ENCODE measurements around the gene STPG4.
"Not testable (repeated sequence)": the region's sequence is repeated elsewhere in the genome, so short reads cannot be mapped to it uniquely, and the experiment has no call there.

STPG4 gene

GRCh38 chr2:47124740-47125139 is 30.4 kb downstream of the STPG4 start:
- DNase-seq, result not testable (repeated sequence)

GRCh38 chr2:47120424-47120823 is 34.7 kb downstream of the STPG4 start:
- DNase-seq, result not testable (repeated sequence)

DNA sequence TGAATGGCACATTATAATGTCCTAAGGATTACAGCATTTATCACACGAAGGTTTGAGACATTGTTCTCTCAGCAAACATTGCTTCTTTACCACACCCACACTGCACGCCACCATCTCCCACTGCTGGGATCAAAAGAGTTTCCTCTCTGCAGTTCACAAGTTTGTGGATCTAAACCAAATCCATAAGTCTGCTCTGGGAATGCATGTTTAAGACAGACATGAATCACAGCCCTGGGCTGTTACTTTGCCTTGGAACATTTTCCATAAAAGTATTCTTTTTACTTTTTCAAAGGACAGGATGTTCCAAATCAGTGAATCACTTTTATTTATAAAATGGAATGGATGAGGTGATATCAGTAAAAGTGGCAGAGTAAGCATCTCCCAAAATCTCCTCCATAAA is 36.1 kb downstream of the STPG4 start:
- peak; percentile 78 for DNase-seq

- no peak for DNase-seq
Observed at GRCh38 chr2:47118581-47118980, 36.5 kb downstream of the STPG4 start.

DNA sequence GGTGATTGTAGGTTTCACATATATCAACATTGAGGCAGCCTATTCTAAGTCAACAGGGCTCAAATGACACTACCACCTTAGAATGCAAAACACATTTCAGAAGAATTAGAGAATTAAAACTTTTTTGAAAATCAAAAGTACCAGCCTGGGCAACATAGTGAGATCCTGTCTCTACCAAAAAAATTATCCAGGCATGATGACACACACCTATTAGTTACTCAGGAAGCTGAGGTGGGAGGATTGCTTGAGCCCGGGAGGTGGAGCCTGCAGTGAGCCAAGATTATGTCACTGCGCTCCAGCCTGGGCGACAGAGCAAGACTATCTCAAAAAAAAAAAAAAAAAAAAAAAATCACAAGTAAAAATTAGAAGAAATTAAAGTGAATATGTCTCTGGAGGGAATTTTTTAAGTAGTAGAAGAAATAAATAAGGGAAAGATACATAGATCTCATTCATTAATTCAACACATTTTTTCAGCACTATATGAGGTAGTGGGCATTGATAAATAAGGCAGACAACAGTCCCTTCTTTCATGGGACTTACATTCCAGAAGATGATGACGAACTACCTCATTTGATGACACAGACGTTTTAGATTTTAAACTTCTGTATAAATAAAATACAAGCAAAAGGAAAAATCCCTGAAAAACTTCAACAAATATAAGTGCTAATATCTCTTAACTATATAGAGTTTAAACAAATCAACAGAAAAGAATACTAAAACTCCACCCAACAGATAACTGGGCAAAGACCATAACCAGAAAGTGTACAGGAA is 42.3 kb downstream of the STPG4 start:
- no peak for DNase-seq

- no peak for DNase-seq
Observed at GRCh38 chr2:47109680-47110079, 45.4 kb downstream of the STPG4 start.

DNA sequence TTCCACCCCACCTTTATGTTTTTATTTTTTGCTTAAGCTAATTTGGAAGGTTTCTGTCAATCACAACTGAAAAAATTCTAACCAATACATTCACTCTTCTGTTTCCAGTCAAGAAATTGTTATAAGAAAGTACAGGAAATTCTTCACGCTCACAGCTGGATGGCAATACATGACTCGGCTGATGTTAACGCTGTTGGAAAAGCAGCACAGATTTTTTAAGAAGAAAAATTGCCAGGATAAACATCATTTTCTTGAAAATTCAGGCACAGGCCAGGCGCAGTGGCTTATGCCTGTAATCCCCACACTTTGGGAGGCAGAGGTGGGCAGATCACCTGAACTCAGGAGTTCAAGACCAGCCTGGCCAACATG is 46.1 kb downstream of the STPG4 start:
- DNase-seq, result no peak

DNA sequence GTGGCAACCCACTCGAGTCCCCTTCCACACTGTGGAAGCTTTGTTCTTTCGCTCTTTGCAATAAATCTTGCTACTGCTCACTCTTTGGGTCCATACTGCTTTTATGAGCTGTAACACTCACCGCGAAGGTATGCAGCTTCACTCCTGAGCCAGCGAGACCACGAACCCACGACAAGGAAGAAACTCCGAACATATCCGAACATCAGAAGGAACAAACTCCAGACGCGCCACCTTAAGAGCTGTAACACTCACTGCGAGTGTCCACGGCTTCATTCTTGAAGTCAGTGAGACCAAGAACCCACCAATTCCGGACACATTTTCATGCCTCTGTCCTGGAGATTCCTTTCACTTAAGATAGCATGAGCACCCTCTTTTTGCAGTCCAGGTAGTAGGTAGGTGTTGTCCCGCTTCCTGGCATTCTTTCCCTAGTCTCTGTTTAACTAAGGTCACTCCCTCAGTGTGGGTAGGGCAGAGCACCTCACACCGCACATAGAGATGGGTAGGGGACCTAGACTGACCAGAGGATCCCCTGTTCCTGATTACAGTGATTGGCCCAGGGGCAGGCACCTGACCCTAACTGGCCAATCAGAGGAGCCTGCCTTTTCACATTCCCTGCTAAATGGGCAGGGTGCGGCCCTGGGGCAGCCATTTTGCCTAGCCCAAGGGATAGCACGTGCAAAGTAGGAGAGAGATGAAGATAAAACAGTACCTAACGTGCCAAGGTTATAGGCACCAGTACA is 46.7 kb downstream of the STPG4 start:
- DNase-seq, result not testable (repeated sequence)

DNA sequence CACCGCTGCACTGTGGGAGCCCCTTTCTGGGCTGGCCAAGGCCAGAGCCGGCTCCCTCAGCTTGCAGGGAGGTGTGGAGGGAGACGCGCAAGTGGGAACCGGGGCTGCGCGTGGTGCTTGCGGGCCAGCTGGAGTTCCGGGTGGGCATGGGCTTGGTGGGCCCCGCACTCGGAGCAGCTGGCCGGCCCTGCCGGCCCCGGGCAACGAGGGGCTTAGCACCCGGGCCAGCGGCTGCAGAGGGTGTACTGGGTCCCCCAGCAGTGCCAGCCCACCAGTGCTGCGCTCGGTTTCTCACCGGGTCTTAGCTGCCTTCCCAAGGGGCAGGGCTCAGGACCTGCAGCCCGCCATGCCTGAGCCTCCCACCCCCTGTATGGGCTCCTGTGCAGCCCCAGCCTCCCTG is 47.9 kb downstream of the STPG4 start:
- not testable (repeated sequence) for DNase-seq

- DNase-seq, result not testable (repeated sequence)
Observed at GRCh38 chr2:47106231-47106630, 48.9 kb downstream of the STPG4 start.

- DNase-seq, result not testable (repeated sequence)
Observed at GRCh38 chr2:47099712-47100111, 55.4 kb downstream of the STPG4 start.

DNA sequence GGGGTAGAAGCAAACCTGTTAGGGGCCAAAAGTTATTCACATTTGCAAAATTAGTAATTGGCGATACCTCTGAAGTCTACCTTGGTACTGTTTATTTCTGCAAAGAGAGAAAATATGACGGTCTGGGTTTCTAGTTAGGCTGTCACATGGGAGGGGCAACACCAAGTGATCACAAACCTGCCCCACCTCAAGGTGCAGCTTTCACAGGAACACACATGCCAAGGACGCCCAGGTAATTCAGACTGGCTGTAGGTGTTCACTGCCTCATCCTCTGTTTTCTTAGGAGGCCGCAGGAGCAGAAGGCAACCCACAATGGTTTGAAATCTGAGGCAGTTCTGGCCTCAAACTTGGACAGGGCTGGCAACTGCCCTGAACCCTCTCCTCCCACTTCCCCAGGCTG is 56.2 kb downstream of the STPG4 start:
- DNase-seq, result no peak

GRCh38 chr2:47097563-47097962 is 57.5 kb downstream of the STPG4 start:
- DNase-seq, result no peak

DNA sequence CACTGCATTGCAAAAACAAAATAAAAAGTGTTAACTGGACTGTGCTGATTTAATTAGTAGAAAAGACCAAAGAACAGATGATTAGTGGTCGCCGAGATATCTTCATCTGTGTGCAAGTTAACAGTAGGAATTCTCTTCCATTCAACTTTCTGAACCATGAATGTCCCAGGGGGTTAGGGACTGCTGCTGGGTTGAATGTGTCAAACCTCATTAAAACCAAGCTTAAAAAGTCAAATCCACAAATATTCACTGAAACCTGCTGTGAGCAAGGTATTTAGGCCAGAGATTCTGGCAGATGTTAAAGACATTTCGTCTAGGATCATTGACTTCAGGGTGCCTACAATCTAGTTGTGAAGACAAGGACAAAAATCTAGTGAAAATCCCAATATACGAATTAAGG is 58.7 kb downstream of the STPG4 start:
- no peak for DNase-seq

GRCh38 chr2:47095349-47096020 is 59.6 kb downstream of the STPG4 start:
- DNase-seq, result no peak

DNA sequence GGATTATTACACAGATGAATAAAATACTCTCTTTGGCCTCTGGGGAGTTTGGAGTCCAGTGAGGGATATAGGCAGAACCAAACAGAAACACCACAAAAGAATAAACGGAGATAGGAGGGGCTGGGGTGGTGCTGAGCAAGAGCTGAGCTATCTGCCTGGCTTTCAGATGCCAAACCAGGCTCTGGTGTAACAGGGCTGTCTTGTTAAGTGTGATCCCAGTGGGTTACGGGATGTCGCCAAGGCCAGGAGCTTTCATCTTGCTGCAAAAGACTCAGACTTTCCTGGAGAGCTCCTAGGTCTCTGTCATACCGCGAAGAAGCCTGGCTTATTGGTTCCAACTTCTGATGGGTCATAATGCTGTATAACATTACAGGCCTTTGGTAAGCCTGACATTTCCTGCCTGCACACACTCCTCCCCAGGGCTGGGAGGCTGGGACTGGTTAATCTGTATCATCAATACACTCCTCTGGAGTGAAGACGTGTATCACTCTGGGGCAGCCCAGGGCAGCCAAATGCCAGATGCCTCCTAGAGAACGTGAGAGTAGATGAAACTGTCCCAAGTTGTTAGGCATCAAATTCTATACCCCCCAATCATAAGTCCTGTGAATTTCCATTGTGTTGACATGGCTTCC is 60.5 kb downstream of the STPG4 start:
- DNase-seq, result no peak

- DNase-seq, result no peak
Observed at GRCh38 chr2:47093626-47094025, 61.5 kb downstream of the STPG4 start.

DNA sequence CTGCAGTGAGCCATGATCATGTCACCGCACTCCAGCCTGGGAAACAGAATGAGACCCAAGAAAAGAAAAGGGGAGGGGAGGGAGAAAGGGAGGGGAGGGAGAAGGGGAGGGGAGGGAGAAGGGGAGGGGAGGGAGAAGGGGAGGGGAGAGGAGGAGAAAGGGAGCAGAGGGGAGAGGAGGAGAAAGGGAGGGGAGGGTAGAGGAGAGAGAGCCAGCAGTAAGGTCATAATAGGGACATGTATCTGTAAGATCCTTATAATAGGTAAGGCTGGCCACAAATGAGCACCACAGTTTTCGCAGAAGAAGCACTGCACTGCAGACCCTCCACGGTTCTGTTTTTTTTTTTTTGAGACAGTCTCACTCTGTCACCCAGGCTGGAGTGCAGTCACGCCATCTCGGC is 62.6 kb downstream of the STPG4 start:
- DNase-seq, result no peak

DNA sequence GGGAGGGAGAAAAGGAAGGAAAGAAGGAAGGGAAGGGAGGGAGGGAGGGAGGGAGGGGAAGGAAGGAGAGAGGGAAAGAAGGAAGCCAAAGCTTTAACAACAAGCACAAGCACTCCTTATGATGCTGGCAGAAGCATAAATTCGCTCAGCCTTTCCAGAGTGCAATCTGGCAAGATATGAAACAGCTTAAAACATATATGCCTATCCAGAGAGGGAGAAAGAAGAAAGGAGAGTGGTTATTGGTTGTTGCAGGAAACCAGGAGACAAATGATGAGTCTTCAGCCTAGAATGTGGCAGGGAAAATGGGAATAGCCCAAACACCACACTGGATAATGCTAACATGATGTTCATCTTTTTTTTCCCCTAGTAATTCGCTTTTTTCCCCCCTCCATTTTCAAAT is 64.0 kb downstream of the STPG4 start:
- DNase-seq, result peak; percentile 53

DNA sequence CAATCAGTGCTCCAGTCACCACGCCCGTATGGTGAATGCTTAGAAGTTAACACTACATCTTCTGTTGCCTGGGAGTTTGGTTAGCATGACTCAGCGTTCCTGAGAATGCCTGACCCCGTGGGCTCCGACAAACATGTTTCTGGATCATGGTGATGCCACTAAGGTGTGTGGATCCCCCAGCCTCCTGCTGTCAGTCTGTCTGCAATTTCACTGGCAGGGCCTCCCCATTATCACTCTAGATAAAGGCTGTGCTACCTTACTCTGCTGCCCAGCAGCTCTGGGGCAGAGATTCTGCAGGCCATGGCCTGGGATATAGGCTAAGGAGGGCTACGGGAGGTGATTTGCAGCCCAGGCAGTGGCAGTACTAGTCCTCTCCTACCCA is 66.0 kb downstream of the STPG4 start:
- peak; percentile 52 for DNase-seq

GRCh38 chr2:47088371-47089082 is 66.6 kb downstream of the STPG4 start:
- DNase-seq, result no peak

- no peak for DNase-seq
Observed at GRCh38 chr2:47087051-47087450, 68.1 kb downstream of the STPG4 start.

- DNase-seq, result no peak
Observed at GRCh38 chr2:47086571-47086970, 68.5 kb downstream of the STPG4 start.
